B cell (primary cell): Measurements from ENCODE around the gene HBM. TPM values are rescaled to one million over a fixed set of nuclear protein-coding genes. Genes with fewer than 3 reads are reported as not detected.
"Not testable (repeated sequence)": the region's sequence is repeated elsewhere in the genome, so short reads cannot be mapped to it uniquely, and the experiment has no call there.

Experiments
- ATAC-seq: fragments of 200-7000 bp; cut with Tn5 transposase; one replicate; pipeline ENCODE4 v1.10.0; 2021; ENCODE audit warnings: low read depth, mild to moderate bottlenecking, moderate number of reproducible peaks, moderate library complexity
- CTCF ChIA-PET: fragments of 350-600 bp; sonication (Branson Sonifier 250); formaldehyde crosslinking; loops from one replicate; lab custom pipeline; 2021; ENCODE audit warnings: antibody characterized with exemption, inconsistent platforms; lab: Charles Lee
- POLR2A ChIA-PET: fragments of 350-600 bp; sonication (Branson Sonifier 250); formaldehyde crosslinking; loops from one replicate; lab custom pipeline; 2021; ENCODE audit warnings: antibody characterized with exemption; lab: Charles Lee
- DNase-seq: peaks from one replicate; pipeline ENCODE4 v3.0.0; 2013
- H2AFZ ChIP-seq: 2 replicates; pipeline ENCODE4 v1.6.1; 2012; ENCODE audit warnings: mild to moderate bottlenecking, low read depth, low read length; ENCODE audit not compliant: insufficient read depth, poor library complexity, severe bottlenecking
- H3K27ac ChIP-seq, 2 donors: 1 replicate in 1 of 2; 2 replicates in 1 of 2; pipeline ENCODE4 v1.5.1; 2012 to 2013; ENCODE audit warnings: low read length in 2 of 2, mild to moderate bottlenecking in 2 of 2, moderate library complexity in 1 of 2
- H3K27me3 ChIP-seq, 4 experiments: fragments of 200-600 bp in 1 of 4; sonication (generic) in 1 of 4; replicated peaks in 1 of 4; 1 replicate in 2 of 4; 2 replicates in 2 of 4; pipeline versions ENCODE4 v1.6.1 to v1.7.0; 2013 to 2016; ENCODE audit warnings: low read length in 3 of 4, mild to moderate bottlenecking in 2 of 4, mixed read lengths in 1 of 4, moderate library complexity in 1 of 4; ENCODE audit not compliant: insufficient read depth in 4 of 4, control insufficient read depth in 3 of 4; ENCODE audit errors: control extremely low read depth in 1 of 4
- H3K36me3 ChIP-seq, 2 experiments: replicated peaks in 1 of 2; 1 replicate in 1 of 2; 2 replicates in 1 of 2; pipeline versions ENCODE4 v1.6.1 to v1.7.1; 2013; ENCODE audit warnings: low read length in 1 of 2; ENCODE audit not compliant: insufficient read depth in 2 of 2, control insufficient read depth in 1 of 2; ENCODE audit errors: control extremely low read depth in 1 of 2, extremely low read depth in 1 of 2
- H3K4me1 ChIP-seq, 2 donors: fragments of 200-600 bp in 1 of 2; sonication (generic) in 1 of 2; 1 replicate in 1 of 2; 2 replicates in 1 of 2; pipeline versions ENCODE4 v1.5.1 to v1.6.1; 2013 to 2017; ENCODE audit warnings: low read length in 2 of 2; ENCODE audit not compliant: control insufficient read depth in 2 of 2, insufficient read depth in 2 of 2
- H3K4me2 ChIP-seq: replicated peaks from 2 replicates; pipeline ENCODE3; 2012; ENCODE audit warnings: mild to moderate bottlenecking, low read depth, low read length; ENCODE audit not compliant: poor library complexity, severe bottlenecking
- H3K4me3 ChIP-seq, 5 experiments: fragments of 200-600 bp in 1 of 5; sonication (generic) in 1 of 5; 1 replicate in 3 of 5; 2 replicates in 2 of 5; pipeline versions ENCODE4 v1.5.1 to v1.7.0; 2011 to 2016; ENCODE audit warnings: low read length in 4 of 5, mild to moderate bottlenecking in 4 of 5, low read depth in 2 of 5, control low read depth in 1 of 5, moderate library complexity in 1 of 5; ENCODE audit not compliant: insufficient read depth in 1 of 5; ENCODE audit errors: control extremely low read depth in 1 of 5, extremely low read depth in 1 of 5
- H3K79me2 ChIP-seq: fragments of 200-600 bp; sonication (generic); one replicate; pipeline ENCODE4 v1.6.0; 2016; ENCODE audit warnings: low read length; ENCODE audit not compliant: control insufficient read depth, insufficient read depth
- H3K9ac ChIP-seq: fragments of 200-600 bp; sonication (generic); 2 replicates; pipeline ENCODE4 v1.6.1; 2017; ENCODE audit warnings: mild to moderate bottlenecking, low read length, moderate library complexity
- H3K9me3 ChIP-seq, 3 donors: one replicate each; pipeline versions ENCODE4 v1.6.1 to v1.7.1; 2013; ENCODE audit warnings: low read length in 2 of 3; ENCODE audit not compliant: control insufficient read depth in 2 of 3, insufficient read depth in 1 of 3; ENCODE audit errors: control extremely low read depth in 1 of 3
- H4K20me1 ChIP-seq: 2 replicates; pipeline ENCODE4 v1.6.0; 2012; ENCODE audit warnings: mild to moderate bottlenecking, low read length; ENCODE audit not compliant: insufficient read depth, control insufficient read depth, poor library complexity, severe bottlenecking
- H3K27ac Mint-ChIP-seq: one replicate; pipeline ENCODE4 v1.8.0; 2021; ENCODE audit warnings: mixed read lengths
- H3K27me3 Mint-ChIP-seq: one replicate; pipeline ENCODE4 v1.8.0; 2021; ENCODE audit warnings: mixed read lengths
- H3K4me1 Mint-ChIP-seq: one replicate; pipeline ENCODE4 v1.8.0; 2021; ENCODE audit warnings: mixed read lengths
- H3K4me3 Mint-ChIP-seq: one replicate; pipeline ENCODE4 v1.8.0; 2021; ENCODE audit warnings: mixed read lengths
- H3K9me3 Mint-ChIP-seq: one replicate; pipeline ENCODE4 v1.8.0; 2022; ENCODE audit warnings: mixed read lengths; ENCODE audit not compliant: insufficient read depth
- WGBS: methylation state at CpG from one replicate; pipeline ENCODE4 v1.1.5; 2013; ENCODE audit warnings: missing lambda C conversion rate; ENCODE audit not compliant: insufficient coverage; 5-methylcytosine and 5-hydroxymethylcytosine counted together
- intact Hi-C: fragments of 100-400 bp; cut with micrococcal nuclease; formaldehyde crosslinking; loops from one replicate; pipeline ENCODE4 v1.10.0; 2022
- polyA plus RNA-seq: library from polyadenylated mRNA; depleted of rRNA; stranded (reverse); fragments of >200 nt; gene quantifications from 2 replicates; pipeline ENCODE4 v1.2.3, GENCODE V29; 2012
- total RNA-seq, 2 donors: library from RNA; stranded (reverse); fragments of 120-200 nt in 1 of 2; gene quantifications; 1 replicate in 1 of 2; 2 replicates in 1 of 2; pipeline versions ENCODE4 v1.2.3 to v1.2.4, GENCODE V29; 2013 to 2022

The HBM gene
- total and polyA plus RNA-seq, 2 donors (not counting 1 experiment from before 2014, with no cell fraction given): 0.64 TPM; not detected in 1

DNA sequence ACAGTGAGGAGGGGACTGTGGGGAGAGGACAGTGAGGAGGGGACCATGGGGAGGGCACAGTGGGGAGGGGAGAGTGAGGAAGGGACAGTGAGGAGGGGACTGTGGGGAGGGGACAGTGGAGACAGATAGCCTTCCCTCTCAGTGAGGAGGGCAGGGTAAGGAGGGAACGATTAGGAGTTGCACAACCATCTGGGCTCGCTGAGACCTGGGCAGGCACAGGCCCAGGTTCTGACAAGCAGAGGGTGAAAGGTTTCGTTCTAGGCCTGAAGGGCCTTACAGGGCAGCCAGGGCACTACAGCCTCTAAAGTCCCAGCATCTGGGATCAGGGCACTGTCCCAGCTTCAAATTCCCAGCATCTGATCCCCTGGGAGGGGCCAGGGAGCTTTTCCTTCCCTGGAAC lies 2.1 kb upstream of the HBM start:
- DNase-seq, H3K27ac Mint-ChIP-seq, H2AFZ ChIP-seq, H3K36me3 ChIP-seq, ATAC-seq, H3K9me3 Mint-ChIP-seq, H3K9ac ChIP-seq, H3K4me3 Mint-ChIP-seq, intact Hi-C loops, POLR2A ChIA-PET, H4K20me1 ChIP-seq, H3K79me2 ChIP-seq, H3K4me3 ChIP-seq, CTCF ChIA-PET, H3K4me2 ChIP-seq, H3K27ac ChIP-seq: not testable (repeated sequence)
- Mint-ChIP-seq H3K4me1 (peaks cover 15% of the 10 kb centered on the region), H3K27me3 (peaks cover 44% of the 10 kb centered on the region)
- H3K4me1 ChIP-seq: peaks cover 18 to 23% of the 10 kb centered on the region in 2 donors
- peaks cover 0 to 13% (median 0%) of the 10 kb centered on the region in 3 donors for H3K9me3 ChIP-seq
- WGBS: no CpG with 5 or more reads among the region's 3 CpGs
- peaks cover 0 to 49% (median 16%) of the 10 kb centered on the region in 4 experiments for H3K27me3 ChIP-seq

DNA sequence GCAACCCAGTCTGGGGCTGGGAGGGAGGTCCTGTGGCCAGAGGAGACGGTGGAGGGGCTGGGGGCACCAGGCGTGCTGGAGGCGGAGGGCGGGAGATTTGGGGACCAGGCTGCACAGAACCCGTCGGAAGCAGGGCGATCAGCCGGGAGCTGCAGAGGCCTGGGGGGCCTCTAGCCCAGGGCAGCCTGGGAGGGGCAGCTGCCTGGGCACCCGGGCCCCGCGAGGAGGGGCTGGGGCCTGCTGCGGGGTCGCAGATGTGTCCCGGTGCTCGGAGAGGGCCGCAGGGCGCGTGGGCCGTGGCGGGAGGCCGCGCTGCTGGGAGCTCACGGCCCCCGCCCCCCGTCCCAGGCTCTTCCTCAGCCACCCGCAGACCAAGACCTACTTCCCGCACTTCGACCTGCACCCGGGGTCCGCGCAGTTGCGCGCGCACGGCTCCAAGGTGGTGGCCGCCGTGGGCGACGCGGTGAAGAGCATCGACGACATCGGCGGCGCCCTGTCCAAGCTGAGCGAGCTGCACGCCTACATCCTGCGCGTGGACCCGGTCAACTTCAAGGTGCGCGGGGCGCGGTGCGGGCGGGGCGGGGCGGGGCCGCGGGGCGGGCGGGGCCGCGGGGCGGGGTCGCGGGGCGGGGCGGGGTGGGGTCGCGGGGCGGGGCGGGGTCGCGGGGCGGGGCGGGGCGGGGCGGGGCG lies 1.5 kb upstream of the HBM start:
- H3K4me3 ChIP-seq, H3K4me2 ChIP-seq, H2AFZ ChIP-seq, H3K4me3 Mint-ChIP-seq, H3K27ac ChIP-seq, H3K36me3 ChIP-seq, H3K9me3 Mint-ChIP-seq, DNase-seq, H3K9ac ChIP-seq, CTCF ChIA-PET, H3K79me2 ChIP-seq, H3K27ac Mint-ChIP-seq, intact Hi-C loops, H4K20me1 ChIP-seq, POLR2A ChIA-PET: not testable (repeated sequence)
- H3K4me1 ChIP-seq: peaks cover 18 to 23% of the 10 kb centered on the region in 2 donors
- 5% methylated on average over 4 of the region's 80 CpGs for whole genome bisulfite sequencing
- peak; percentile 29 for ATAC-seq
- H3K4me1 Mint-ChIP-seq: peaks cover 15% of the 10 kb centered on the region
- peaks cover 0 to 55% (median 19%) of the 10 kb centered on the region in 4 experiments for H3K27me3 ChIP-seq
- H3K27me3 Mint-ChIP-seq: peaks cover 46% of the 10 kb centered on the region
- peaks cover 0 to 13% (median 0%) of the 10 kb centered on the region in 3 donors for H3K9me3 ChIP-seq
